Neural progenitor cell (in vitro differentiated cells): ENCODE measurements around the gene ARHGAP30.

Source experiments
- EZH2 ChIP-seq: fragments of 200-600 bp; sonication (generic); IDR thresholded peaks from 2 replicates; pipeline ENCODE4 v1.6.1; 2017; ENCODE audit warnings: antibody characterized with exemption, mild to moderate bottlenecking, moderate library complexity
- EZH2phosphoT487 ChIP-seq: fragments of 200-600 bp; sonication (generic); IDR thresholded peaks from 2 replicates; pipeline ENCODE4 v1.6.1; 2017; ENCODE audit warnings: antibody characterized with exemption
- TF ChIP-seq, protein P1 (sequence below): fragments of 200-600 bp; sonication (generic); IDR thresholded peaks from 2 replicates; pipeline ENCODE4 v1.5.1; 2017; ENCODE audit warnings: antibody characterized with exemption, mild to moderate bottlenecking

DNA sequence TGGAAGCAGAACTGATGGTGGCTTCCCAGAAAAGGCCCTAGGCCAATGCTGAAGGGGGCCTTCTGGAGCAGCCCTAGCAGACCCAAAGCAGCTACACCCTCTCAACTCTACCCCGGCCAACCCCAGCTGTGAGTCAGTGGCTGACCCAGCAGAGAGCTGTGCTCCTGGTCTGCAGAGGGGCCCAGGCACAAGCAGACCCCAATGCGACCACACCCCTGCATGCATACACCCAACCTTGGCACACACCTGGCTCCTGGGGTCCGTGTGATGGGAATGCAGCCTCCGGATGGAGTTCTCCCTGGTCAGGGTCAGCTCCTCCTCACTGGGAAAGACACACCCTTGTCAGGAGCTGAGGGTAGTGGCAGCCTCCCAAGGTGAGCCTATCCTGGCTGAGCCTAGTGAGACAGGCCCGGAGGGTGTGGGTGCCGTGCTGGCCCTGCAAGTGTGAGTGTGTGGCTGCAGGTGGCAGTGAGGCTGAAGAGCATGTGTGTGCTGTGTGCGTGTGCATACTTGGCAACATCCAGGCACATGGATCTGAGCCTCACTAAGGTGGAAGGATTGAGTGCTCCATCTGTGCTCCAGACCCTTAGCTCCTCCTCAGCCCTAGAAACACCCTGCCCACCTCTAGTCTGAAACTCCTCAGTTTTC lies 3.9 kb upstream of the ARHGAP30 start:
- TF ChIP-seq, protein P1, sequence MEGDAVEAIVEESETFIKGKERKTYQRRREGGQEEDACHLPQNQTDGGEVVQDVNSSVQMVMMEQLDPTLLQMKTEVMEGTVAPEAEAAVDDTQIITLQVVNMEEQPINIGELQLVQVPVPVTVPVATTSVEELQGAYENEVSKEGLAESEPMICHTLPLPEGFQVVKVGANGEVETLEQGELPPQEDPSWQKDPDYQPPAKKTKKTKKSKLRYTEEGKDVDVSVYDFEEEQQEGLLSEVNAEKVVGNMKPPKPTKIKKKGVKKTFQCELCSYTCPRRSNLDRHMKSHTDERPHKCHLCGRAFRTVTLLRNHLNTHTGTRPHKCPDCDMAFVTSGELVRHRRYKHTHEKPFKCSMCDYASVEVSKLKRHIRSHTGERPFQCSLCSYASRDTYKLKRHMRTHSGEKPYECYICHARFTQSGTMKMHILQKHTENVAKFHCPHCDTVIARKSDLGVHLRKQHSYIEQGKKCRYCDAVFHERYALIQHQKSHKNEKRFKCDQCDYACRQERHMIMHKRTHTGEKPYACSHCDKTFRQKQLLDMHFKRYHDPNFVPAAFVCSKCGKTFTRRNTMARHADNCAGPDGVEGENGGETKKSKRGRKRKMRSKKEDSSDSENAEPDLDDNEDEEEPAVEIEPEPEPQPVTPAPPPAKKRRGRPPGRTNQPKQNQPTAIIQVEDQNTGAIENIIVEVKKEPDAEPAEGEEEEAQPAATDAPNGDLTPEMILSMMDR = no peak
- TF ChIP-seq EZH2 = no peak
- no peak for TF ChIP-seq EZH2phosphoT487
